HG03565 (cell line): ENCODE measurements around the gene PCDHGA7.
"Not testable (repeated sequence)": the region's sequence is repeated elsewhere in the genome, so short reads cannot be mapped to it uniquely, and the experiment has no call there.

ENCODE experiments used
- ATAC-seq: cut with Tn5 transposase; IDR thresholded peaks from one replicate; pipeline ENCODE4 v1.9.1; 2021; ENCODE audit warnings: mild to moderate bottlenecking, moderate library complexity; ENCODE audit not compliant: unreplicated experiment

Gene PCDHGA7

DNA sequence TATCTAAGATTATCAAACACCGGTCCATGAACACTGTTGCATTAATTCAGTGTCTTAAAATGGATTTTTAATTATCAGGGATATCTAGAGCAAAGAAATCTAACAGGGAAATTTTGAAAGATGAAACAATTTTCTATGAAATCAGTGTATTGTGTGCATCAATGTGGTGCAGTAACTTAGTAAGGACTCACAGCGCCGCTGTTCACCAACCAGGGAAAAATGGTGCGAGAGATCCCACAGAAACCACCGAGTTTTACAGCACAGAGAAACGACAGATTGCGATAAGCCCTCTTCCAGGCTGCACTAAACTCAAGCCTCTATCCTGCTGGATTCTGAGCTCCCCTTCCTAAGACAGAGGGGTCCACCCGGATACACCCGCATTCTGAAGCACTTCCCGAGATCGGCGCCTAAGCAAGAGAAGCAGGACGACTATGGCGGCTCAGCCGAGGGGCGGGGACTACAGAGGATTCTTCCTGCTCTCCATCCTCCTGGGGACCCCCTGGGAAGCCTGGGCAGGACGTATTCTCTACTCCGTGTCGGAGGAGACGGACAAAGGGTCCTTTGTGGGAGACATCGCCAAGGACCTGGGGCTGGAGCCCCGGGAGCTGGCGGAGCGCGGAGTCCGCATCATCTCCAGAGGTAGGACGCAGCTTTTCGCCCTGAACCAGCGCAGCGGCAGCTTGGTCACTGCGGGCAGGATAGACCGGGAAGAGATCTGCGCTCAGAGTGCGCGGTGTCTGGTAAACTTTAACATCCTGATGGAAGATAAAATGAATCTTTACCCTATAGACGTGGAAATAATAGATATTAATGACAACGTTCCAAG, at the start of gene PCDHGA7:
PCDHGA7 (plus strand) TSS at position 274 of the 826 bp plus-strand sequence; CDS start at position 432, 158 bp downstream.
- no peak for ATAC-seq

DNA sequence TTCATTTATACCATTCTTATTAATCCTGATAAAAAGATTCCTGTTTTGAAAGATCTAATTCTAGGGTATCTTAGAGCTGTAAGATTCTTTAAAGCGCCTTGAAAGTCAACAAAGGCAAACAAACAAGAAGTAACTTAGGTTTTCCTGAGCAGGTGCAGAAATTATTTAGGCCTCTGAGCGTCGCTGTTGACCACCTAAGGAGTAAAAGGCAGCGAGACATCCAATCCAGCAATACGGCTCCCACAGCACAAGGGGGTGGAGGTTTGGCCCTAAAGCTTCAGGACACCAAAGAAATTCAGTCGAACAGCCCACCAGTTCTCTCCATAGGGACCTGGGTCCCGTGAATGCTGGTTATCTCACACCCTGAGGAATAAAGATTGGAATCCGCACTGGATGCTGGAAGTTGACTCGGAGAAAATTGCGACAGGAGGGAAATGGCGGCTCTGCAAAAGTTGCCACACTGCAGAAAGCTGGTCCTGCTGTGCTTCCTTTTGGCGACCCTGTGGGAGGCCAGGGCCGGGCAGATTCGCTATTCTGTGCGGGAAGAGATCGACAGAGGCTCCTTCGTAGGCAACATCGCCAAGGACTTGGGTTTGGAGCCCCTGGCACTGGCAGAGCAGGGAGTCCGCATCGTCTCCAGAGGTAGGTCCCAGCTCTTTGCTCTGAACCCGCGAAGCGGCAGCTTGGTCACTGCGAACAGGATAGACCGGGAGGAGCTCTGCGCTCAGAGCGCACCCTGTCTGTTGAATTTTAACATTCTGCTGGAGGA, 43.8 kb upstream of the PCDHGA7 start, which contains the start of gene PCDHGA2:
PCDHGA2 (plus strand) TSS at position 223 of the 769 bp plus-strand sequence.
- ATAC-seq, result no peak

DNA sequence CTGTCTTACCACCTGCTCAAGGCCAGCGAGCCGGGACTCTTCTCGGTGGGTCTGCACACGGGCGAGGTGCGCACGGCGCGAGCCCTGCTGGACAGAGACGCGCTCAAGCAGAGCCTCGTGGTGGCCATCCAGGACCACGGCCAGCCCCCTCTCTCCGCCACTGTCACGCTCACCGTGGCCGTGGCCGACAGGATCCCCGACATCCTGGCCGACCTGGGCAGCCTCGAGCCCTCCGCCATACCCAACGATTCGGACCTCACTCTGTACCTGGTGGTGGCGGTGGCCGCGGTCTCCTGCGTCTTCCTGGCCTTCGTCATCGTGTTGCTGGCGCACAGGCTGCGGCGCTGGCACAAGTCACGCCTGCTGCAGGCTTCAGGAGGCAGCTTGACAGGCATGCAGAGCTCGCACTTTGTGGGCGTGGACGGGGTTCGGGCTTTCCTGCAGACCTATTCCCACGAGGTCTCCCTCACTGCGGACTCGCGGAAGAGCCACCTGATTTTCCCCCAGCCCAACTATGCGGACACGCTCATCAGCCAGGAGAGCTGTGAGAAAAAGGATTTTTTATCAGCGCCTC, 41.7 kb upstream of the PCDHGA7 start:
- ATAC-seq, result not testable (repeated sequence)

DNA sequence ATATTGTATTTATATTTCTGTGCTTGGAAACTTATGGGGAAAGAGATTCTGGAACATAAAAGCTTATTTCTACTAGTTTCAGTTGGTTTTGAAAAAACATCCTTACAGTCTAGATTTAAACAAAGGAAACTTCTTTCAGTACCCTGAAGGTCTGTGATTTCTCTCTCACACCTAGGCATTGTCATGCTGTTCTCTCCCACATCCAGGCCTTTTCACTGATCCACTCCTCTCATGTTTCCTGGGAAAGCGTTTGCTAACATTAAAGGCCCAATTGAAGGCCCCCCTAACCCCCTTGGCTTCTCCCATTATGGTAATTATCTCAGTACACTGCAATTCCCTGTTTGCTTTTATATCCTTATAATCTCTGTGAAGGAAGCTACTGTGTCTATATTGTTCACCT, 39.8 kb upstream of the PCDHGA7 start:
- ATAC-seq, result no peak

DNA sequence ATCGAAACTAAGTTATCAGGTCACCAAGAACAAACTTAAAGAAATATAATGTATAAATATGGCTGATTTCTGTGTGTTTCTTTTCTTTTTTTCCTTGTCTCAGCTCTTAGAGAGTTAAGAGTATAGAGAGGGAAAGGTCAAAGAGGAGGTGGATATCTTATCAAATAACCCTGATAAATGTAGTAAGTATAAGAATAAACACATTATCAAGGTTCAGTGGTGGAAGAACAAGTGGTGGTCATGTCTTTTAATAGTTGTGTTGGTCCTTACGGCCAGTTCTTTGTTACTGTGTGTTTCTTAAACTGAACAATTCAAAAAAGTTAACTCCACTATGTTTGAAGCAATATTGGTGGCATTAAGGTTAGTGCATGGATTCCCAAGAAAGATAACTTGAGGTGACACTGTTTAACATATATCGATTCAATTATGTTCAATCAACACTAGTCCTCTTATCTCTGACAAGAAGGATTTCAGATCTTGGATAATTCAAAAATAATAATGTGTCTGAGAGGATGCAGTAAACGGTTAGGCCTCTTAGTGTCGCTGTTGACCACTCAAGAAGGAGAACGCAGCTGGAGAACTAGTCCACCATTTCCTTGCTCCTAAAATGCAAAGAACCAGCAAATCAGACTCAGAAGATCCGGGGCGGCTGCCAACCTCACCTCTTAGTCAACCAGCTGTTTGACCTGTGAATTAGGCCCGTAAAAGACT, 39.1 kb upstream of the PCDHGA7 start, which contains the start of gene PCDHGA3:
PCDHGA3 (plus strand) TSS at position 588 of the 711 bp plus-strand sequence. CDS start 205 bp downstream, outside the sequence.
- no peak for ATAC-seq

DNA sequence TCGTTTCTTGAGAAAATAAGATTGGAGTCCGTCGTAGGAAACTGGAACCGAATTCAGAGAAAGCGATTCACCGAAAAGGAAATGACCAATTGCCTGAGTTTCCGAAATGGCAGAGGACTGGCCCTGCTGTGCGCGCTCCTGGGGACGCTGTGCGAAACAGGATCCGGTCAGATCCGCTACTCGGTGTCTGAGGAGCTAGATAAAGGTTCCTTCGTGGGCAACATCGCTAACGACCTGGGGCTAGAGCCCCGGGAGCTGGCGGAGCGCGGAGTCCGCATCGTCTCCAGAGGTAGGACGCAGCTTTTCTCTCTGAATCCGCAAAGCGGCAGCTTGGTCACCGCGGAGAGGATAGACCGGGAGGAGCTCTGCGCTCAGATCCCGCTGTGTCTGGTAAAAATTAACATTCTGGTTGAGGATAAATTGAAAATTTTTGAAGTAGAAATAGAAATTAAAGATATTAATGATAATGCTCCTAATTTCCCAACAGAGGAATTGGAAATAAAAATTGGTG, 38.5 kb upstream of the PCDHGA7 start:
- ATAC-seq, result no peak

DNA sequence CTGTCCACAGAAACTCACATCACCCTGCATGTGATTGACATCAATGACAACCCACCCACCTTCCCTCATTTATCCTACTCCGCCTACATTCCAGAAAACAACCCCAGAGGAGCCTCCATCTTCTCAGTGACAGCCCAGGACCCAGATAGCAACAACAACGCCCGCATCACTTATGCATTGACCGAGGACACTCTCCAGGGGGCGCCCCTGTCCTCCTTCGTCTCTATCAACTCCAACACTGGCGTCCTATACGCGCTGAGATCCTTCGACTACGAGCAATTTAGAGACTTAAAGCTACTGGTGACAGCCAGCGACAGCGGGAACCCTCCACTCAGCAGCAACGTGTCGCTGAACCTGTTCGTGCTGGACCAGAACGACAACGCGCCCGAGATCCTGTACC, 37.2 kb upstream of the PCDHGA7 start:
- ATAC-seq, result no peak

DNA sequence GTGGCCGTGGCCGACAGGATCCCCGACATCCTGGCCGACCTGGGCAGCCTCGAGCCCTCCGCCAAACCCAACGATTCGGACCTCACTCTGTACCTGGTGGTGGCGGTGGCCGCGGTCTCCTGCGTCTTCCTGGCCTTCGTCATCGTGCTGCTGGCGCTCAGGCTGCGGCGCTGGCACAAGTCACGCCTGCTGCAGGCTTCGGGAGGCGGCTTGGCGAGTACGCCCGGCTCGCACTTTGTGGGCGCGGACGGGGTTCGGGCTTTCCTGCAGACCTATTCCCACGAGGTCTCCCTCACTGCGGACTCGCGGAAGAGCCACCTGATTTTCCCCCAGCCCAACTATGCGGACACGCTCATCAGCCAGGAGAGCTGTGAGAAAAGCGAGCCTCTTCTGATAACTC, 36.5 kb upstream of the PCDHGA7 start:
- ATAC-seq, result not testable (repeated sequence)

DNA sequence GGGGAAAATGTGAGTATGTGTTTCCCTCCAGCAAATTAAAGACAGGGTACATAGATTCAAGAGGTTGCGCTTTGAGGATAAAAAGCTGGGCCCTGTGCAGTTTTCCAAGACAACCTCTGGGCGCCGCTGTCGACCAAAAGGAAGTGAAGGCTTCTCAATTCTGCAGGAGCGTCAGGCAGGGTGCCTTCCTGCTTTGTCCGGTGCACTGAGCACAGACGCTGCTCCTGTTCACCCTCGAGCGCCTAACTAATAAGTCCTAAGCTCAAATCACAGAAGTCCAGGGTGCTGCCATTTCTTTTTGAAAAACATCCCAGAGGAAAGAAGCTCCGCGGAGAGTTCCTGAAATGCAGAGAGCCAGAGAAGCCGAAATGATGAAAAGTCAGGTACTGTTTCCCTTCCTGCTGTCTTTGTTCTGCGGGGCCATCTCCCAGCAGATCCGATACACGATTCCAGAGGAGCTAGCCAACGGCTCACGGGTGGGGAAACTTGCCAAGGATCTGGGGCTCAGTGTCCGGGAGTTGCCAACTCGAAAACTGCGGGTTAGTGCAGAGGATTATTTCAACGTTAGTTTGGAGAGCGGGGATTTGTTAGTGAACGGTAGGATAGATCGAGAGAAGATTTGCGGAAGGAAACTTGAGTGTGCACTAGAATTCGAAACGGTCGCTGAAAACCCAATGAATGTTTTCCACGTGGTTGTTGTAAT, 32.5 kb upstream of the PCDHGA7 start, which contains the start of gene PCDHGB1:
PCDHGB1 (plus strand) TSS at position 183 of the 703 bp plus-strand sequence; CDS start at position 345, 162 bp downstream.
- ATAC-seq, result no peak

DNA sequence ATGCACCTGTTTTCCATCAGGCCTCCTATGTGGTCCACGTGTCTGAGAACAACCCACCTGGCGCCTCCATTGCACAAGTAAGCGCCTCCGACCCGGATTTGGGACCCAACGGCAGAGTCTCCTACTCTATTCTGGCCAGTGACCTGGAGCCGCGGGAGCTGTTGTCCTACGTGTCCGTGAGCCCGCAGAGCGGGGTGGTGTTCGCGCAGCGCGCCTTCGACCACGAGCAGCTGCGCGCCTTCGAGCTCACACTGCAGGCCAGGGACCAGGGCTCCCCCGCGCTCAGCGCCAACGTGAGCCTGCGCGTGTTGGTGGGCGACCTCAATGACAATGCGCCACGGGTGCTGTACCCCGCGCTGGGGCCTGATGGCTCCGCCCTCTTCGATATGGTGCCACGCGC, 31.0 kb upstream of the PCDHGA7 start:
- ATAC-seq, result no peak

DNA sequence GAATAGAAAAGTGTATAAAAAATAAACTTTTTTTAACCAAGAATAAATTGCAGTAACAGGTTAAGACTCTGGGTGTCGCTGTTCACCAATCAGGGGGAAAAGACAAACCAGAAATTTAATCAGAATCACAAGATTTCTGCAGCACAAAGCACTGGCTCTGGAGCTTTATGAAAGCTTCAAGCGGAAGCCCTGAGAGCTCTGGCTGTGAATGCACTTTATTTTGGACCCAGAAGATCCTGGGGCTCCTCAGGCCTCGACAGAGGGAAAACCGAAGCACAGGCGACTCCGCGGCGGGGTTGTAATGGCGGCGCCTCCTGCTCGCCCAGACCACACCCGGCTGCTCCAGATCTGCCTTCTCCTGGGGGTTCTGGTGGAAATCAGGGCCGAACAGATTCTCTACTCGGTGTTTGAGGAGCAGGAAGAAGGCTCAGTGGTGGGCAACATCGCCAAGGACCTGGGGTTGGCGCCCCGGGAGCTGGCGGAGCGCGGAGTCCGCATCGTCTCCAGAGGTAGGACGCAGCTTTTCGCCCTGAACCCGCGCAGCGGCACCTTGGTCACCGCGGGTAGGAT, 27.6 kb upstream of the PCDHGA7 start, which contains the start of gene PCDHGA4:
PCDHGA4 (plus strand) TSS at position 122 of the 570 bp plus-strand sequence; CDS start at position 209, 87 bp downstream.
- no peak for ATAC-seq

DNA sequence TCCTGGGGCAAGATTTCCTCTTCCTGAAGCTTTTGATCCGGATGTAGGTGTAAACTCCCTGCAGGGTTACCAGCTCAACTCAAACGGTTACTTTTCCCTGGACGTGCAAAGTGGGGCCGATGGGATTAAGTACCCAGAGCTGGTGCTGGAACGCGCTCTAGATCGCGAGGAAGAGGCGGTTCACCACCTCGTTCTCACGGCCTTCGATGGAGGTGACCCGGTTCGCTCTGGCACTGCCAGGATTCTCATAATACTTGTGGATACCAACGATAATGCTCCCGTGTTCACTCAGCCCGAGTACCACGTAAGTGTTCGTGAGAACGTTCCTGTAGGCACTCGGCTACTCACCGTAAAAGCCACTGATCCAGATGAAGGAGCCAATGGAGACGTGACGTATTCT, 26.9 kb upstream of the PCDHGA7 start:
- no peak for ATAC-seq

DNA sequence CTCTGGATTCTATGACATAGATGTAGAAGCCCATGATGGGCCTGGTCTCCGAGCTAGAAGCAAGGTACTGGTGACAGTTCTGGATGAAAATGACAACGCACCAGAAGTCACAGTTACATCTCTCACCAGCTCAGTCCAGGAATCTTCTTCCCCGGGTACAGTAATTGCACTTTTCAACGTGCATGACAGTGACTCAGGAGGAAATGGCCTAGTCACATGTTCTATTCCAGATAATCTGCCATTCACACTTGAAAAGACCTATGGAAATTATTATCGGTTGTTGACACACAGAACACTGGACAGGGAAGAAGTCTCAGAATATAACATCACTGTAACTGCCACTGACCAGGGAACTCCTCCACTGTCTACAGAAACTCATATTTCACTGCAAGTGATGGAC, 26.4 kb upstream of the PCDHGA7 start:
- no peak for ATAC-seq

DNA sequence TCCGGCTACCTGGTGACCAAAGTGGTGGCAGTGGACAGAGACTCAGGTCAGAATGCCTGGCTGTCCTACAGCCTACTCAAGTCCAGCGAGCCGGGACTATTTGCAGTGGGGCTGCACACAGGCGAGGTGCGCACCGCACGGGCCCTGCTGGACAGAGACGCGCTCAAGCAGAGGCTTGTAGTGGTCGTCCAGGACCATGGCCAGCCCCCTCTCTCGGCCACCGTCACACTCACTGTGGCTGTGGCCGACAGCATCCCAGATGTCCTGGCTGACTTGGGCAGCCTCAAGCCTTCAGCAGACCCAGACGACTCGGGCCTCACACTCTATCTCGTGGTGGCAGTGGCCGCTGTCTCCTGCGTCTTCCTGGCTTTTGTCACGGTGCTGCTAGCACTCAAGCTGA, 25.6 kb upstream of the PCDHGA7 start:
- ATAC-seq, result no peak

DNA sequence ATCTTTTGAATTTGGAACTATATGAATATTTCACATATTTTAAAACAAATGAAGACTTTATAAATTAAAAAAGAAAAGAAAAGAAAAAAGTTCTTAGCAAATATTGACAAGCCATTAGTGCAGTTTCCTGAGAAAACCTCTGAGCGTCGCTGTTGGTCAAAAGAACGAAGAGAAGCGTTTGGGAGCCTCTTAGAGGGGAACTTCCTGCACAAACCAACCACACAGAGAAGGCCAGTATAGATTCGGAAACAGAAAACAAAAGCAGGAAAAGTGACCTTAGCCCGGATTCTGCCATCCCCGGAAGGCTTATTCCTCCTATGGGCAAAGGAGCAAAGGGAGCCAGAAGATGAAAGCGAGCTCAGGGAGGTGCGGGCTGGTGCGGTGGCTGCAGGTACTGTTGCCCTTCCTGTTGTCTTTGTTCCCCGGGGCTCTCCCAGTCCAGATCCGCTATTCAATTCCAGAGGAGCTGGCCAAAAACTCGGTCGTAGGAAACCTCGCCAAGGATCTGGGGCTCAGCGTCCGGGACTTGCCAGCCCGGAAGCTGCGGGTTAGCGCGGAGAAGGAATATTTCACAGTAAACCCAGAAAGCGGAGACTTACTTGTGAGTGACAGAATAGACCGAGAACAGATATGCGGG, 22.6 kb upstream of the PCDHGA7 start, which contains the start of gene PCDHGB2:
PCDHGB2 (plus strand) TSS at position 205 of the 637 bp plus-strand sequence; CDS start at position 347, 142 bp downstream.
- peak; percentile 78 for ATAC-seq

DNA sequence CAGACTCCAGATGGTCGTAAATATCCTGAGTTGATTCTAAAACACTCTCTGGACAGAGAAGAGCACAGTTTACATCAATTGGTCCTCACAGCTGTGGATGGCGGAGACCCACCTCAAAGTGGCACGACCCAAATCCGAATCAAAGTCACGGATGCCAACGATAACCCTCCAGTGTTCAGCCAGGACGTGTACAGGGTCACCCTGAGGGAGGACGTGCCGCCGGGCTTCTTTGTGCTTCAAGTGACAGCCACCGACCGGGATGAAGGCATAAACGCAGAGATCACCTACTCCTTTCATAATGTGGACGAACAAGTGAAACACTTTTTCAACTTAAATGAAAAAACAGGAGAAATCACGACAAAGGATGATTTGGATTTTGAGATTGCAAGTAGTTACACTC, 21.9 kb upstream of the PCDHGA7 start:
- no peak for ATAC-seq

DNA sequence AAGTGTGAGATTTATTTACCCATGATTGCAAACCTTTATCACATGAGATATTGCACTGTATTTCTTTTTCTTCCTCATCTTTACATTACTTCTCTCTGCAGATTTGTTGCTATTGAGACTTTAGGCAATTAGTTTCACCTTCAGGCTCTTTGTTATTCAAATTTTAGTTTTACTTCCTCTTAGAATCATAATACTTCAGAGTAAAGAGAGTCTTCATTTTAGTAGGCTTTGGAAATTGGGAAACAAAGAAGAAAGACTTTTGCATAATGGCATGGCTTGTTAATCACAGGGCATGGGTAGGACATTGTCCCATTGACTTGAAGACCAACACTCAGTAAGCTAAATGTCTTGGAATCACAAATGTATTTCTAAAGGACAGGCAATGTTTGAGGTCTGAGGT, 19.8 kb upstream of the PCDHGA7 start:
- no peak for ATAC-seq

DNA sequence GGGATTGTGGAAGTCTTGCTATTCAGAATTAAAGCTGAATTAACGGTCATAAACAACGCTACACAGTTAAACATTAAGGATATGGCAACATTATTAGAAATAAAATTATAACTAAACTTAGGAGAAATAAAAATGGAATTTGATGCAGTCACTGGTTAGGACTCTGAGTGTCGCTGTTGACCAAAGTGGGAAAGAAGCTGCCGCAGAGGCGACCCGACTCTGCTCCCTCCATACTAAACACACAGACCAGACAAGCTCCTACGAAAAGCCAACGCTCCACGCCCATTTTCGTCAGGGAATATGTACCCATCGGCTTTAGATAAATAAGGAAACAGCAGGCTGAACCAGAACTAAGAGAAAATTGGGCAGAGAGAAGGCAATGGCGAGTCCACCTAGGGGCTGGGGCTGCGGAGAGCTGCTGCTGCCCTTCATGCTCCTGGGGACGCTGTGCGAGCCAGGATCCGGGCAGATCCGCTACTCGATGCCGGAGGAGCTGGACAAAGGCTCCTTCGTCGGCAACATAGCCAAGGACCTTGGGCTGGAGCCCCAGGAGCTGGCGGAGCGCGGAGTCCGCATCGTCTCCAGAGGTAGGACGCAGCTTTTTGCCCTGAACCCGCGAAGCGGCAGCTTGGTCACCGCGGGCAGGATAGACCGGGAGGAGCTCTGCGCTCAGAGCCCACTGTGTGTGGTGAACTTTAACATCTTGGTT, 18.4 kb upstream of the PCDHGA7 start, which contains the start of gene PCDHGA5:
PCDHGA5 (plus strand) TSS at position 211 of the 709 bp plus-strand sequence; CDS start at position 380, 169 bp downstream.
- ATAC-seq, result no peak
